Measurements from ENCODE around the gene OLA1. TPM values are rescaled to one million over a fixed set of nuclear protein-coding genes. Genes with fewer than 3 reads are reported as not detected.

Gene OLA1
- total RNA-seq, 4 donors from 2014 or later = 72.7 to 85.1 (median 78.3) TPM

DNA sequence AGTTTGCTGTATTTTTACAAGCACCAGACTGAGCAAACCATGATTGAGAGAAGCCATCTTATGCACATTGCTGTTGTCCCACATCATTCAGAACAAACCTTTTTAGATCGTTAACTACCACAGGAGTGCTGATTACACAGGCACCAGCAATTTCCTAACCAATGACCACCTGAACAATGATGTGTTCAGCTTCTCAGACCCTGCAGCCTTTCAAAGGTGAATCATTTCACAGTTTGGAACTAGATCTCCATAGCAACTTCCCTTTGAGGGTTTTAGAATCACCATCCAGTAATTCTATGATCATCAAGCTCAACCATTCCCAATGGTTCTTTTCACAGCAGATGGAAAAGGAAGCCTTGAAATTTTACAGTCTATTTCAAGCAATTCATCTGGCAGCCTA is 71.4 kb downstream of the OLA1 start:
- TF ChIP-seq POLR2A (IDR thresholded peaks at IDR 0.05) = no peak
- TF ChIP-seq, protein P1, sequence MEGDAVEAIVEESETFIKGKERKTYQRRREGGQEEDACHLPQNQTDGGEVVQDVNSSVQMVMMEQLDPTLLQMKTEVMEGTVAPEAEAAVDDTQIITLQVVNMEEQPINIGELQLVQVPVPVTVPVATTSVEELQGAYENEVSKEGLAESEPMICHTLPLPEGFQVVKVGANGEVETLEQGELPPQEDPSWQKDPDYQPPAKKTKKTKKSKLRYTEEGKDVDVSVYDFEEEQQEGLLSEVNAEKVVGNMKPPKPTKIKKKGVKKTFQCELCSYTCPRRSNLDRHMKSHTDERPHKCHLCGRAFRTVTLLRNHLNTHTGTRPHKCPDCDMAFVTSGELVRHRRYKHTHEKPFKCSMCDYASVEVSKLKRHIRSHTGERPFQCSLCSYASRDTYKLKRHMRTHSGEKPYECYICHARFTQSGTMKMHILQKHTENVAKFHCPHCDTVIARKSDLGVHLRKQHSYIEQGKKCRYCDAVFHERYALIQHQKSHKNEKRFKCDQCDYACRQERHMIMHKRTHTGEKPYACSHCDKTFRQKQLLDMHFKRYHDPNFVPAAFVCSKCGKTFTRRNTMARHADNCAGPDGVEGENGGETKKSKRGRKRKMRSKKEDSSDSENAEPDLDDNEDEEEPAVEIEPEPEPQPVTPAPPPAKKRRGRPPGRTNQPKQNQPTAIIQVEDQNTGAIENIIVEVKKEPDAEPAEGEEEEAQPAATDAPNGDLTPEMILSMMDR (IDR thresholded peaks at IDR 0.05) = no peak
- Histone ChIP-seq H3K9me3 (peaks cover 0 to 10% (median 4%) of the 10 kb centered on the region in 3 donors), H3K27me3 (no peaks in the 10 kb centered on the region), H3K4me1 (no peaks in the 10 kb centered on the region), H3K27ac (no peak overlapping the region), H3K4me3 (no peak overlapping the region), H3K36me3 (peaks cover 0 to 10% (median 0%) of the 10 kb centered on the region in 3 donors)
- intact Hi-C loops (cut with DNase I) = no loop called here
- DNase-seq = no peak
- 44 to 50% methylated on average over 1 of the region's 1 CpG for WGBS, 2 donors

DNA sequence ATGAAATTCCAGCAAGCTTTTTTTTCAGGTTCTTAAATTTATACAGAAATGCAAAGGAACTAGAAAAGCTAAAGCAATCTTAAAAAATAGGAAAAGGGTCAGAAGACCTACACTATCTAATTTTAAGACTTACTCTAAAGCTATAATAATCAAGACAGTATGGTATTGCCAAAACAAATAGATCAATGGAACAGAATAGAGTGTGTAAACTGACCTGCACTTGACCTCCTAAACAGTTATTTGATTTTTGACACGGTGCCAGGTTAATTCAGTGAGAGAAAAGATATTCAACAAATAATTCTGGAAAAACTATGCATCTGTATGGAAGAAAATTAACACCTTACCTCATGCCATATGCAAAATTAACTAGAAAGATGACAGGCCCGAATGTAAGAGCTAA is 73.6 kb downstream of the OLA1 start:
- DNase-seq = no peak
- Histone ChIP-seq H3K36me3 (peaks cover 0 to 14% (median 0%) of the 10 kb centered on the region in 3 donors), H3K4me1 (no peaks in the 10 kb centered on the region), H3K27ac (no peak overlapping the region), H3K27me3 (no peaks in the 10 kb centered on the region), H3K4me3 (no peak overlapping the region), H3K9me3 (peaks cover 0 to 15% (median 9%) of the 10 kb centered on the region in 3 donors)
- no peak for TF ChIP-seq POLR2A (IDR thresholded peaks at IDR 0.05)
- TF ChIP-seq, protein P1 (IDR thresholded peaks at IDR 0.05) = no peak
- intact Hi-C loops (cut with DNase I) = no loop called here
- 66 to 71% methylated on average over 2 of the region's 2 CpGs for WGBS, 2 donors

DNA sequence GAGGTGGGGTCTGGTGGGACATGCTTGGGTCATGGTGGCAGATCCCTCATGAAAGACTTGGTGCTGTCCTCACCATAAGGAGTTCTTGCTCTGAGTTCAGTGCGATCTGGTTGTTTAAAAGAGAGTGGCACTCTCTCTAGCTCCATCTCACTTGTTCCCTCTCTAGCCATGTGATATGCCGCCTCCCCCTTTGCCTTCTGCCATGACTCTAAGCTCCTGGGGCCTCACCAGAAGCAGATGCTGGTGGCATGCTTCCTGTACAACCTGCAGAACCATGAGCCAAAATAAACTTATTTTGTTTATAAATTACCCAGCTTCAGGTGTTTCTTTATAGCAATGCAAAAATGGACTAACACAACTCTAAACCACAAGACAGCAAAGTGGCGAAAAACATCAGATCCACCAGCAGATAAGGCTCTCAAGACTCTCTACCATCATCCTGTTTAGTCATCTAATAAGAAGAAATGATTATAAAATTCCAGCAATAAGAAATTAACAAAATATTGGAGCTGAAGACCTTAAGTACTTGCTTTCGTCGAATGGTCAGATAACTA is 75.5 kb downstream of the OLA1 start:
- no peaks in the 10 kb centered on the region for H3K27me3 ChIP-seq
- DNase-seq = no peak
- 80 to 94% methylated on average over 5 of the region's 5 CpGs for WGBS, 2 donors
- intact Hi-C loops (cut with DNase I) = no loop called here
- peaks cover 0 to 28% (median 20%) of the 10 kb centered on the region in 3 donors for H3K9me3 ChIP-seq
- H3K36me3 ChIP-seq = peaks cover 0 to 24% (median 0%) of the 10 kb centered on the region in 3 donors
- no peaks in the 10 kb centered on the region for H3K4me1 ChIP-seq
- no peak overlapping the region for H3K4me3 ChIP-seq
- no peak overlapping the region for H3K27ac ChIP-seq
- TF ChIP-seq, protein P1 (IDR thresholded peaks at IDR 0.05) = no peak

DNA sequence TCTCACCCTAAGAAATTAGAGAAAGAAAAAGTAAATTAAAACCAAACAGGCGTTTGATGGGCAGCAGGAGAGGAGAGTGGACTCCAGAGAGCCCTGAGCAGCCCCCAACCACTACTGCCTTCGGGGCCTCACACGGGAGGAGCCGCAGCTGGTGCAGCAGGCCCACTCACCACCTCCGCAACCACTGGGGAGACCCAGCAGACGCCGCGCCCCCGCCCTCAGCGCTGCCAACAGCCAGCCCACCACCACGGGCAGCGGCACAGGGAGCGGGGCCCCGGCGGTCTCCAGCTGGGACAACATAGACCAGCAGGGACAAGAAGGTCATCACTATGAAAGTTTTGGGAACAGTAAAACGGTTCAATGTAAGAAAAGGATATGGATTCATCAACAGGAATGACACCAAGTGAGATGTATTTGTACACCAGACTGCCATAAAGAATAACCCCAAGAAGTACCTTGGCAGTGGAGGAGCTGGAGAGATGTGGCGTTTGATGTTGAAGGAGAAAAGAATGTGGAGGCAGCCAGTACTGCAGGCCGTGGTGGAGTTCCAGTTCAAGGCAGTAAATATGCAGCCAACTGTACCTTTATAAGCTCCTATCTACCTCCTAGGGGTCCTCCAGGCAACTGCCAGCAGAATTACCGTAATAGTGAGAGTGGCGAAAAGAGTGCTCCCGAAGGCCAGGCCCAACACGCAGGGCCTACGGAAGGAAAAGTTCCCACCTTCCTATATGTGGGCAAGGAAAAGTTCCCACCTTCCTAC is 76.5 kb downstream of the OLA1 start:
- H3K27ac ChIP-seq = no peak overlapping the region
- no peaks in the 10 kb centered on the region for H3K27me3 ChIP-seq
- intact Hi-C loops (cut with DNase I) = no loop called here
- TF ChIP-seq, protein P1 (IDR thresholded peaks at IDR 0.05) = no peak
- TF ChIP-seq POLR2A (IDR thresholded peaks at IDR 0.05) = no peak
- 94 to 95% methylated on average over 13 to 20 of the region's 23 CpGs for WGBS, 2 donors
- peaks cover 0 to 28% (median 20%) of the 10 kb centered on the region in 3 donors for H3K9me3 ChIP-seq
- no peak overlapping the region for H3K4me3 ChIP-seq
- DNase-seq = no peak
- H3K36me3 ChIP-seq = peaks cover 0 to 24% (median 0%) of the 10 kb centered on the region in 3 donors
- no peaks in the 10 kb centered on the region for H3K4me1 ChIP-seq

DNA sequence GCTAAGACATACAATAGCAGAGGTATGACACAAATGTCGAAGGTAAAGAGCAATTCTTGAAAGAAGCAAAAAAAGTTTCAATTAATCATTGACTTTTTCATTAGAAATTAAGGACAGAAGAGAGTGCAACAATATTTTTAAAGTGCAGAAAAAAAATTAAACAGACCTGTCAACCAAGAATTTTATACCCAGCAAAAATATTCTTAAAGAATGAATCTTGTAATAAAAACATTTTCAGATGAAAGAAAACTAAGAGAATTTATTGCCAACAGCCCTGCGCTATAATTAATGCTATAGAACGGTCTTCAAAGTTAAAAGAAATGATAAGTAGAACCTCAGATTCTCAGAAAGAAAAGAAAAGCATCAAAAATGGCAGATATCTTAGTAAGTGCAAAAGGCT is 79.0 kb downstream of the OLA1 start:
- TF ChIP-seq, protein P1 (IDR thresholded peaks at IDR 0.05) = no peak
- TF ChIP-seq POLR2A (IDR thresholded peaks at IDR 0.05) = no peak
- intact Hi-C loops (cut with DNase I) = no loop called here
- H3K9me3 ChIP-seq = peaks cover 0 to 28% (median 16%) of the 10 kb centered on the region in 3 donors
- H3K4me3 ChIP-seq = no peak overlapping the region
- DNase-seq = no peak
- H3K27ac ChIP-seq = no peak overlapping the region
- peaks cover 0 to 24% (median 0%) of the 10 kb centered on the region in 3 donors for H3K36me3 ChIP-seq
- no peaks in the 10 kb centered on the region for H3K4me1 ChIP-seq
- 97 to 99% methylated on average over 3 of the region's 3 CpGs for WGBS, 2 donors
- no peaks in the 10 kb centered on the region for H3K27me3 ChIP-seq

Measured in esophagus squamous epithelium (tissue), 5 donors.